HCT116 (cell line): ENCODE data around the gene ANKRD44.

Source experiments
- CTCF ChIP-seq, 3 experiments: fragments of 200-600 bp in 1 of 3; sonication (generic) in 1 of 3; IDR thresholded peaks in 2 of 3; conservative IDR thresholded peaks in 1 of 3; 2 replicates each; pipeline ENCODE4 v1.5.1; 2012 to 2017; ENCODE audit warnings: low read depth in 2 of 3, low read length in 2 of 3, antibody characterized with exemption in 1 of 3, borderline replicate concordance in 1 of 3, control low read depth in 1 of 3, mild to moderate bottlenecking in 1 of 3, mixed read lengths in 1 of 3, mixed run types in 1 of 3, moderate library complexity in 1 of 3; ENCODE audit not compliant: insufficient read depth in 1 of 3
- EGR1 ChIP-seq: IDR thresholded peaks from 2 replicates; pipeline ENCODE4 v1.6.1; 2012; ENCODE audit warnings: low read depth
- POLR2A ChIP-seq: IDR thresholded peaks from 2 replicates; pipeline ENCODE4 v1.7.0; 2011; ENCODE audit warnings: borderline replicate concordance; ENCODE audit not compliant: insufficient read depth, insufficient read length; ENCODE audit errors: extremely low read depth
- POLR2AphosphoS5 ChIP-seq: IDR thresholded peaks from 2 replicates; pipeline ENCODE4 v1.6.1; 2011; ENCODE audit warnings: mild to moderate bottlenecking, low read depth, low read length, moderate library complexity
- REST ChIP-seq: IDR thresholded peaks from 2 replicates; pipeline ENCODE4 v1.6.1; 2012; ENCODE audit warnings: low read depth
- TCF7L2 ChIP-seq: IDR thresholded peaks from 2 replicates; pipeline ENCODE4 v1.7.0; 2011; ENCODE audit warnings: borderline replicate concordance, inconsistent platforms; ENCODE audit not compliant: insufficient read depth, insufficient read length; ENCODE audit errors: extremely low read depth
- ZNF274 ChIP-seq: fragments of 200-500 bp; sonication (Bioruptor generic); IDR thresholded peaks from 2 replicates; pipeline ENCODE4 v1.6.1; 2014; ENCODE audit warnings: mild to moderate bottlenecking, low read depth, low read length, inconsistent platforms

DNA sequence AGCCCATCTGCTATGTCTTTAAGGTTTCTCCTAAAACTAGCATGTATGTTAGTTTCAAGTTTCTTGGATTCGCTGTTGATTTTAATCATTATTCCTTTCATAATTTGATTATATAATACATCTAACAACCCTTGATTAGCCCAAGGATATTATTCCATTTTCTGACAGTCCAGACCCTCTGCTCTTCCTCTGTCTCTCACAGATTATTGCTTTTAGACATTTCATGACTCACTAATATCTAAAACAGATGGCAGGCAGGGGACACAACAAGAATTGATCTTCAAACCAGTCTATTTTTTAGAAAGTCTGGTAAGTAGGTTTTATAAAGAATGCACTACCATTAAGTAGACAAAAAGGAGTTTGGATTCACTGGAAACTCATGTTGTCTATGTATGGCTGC, 162.2 kb downstream of the ANKRD44 start:
- TF ChIP-seq ZNF274: no peak
- TF ChIP-seq CTCF (IDR thresholded peaks at IDR 0.05 in 2 of 3, conservative IDR thresholded peaks at IDR 0.05 in 1 of 3; ENCODE audit: borderline replicate concordance in 1 of 3, insufficient read depth in 1 of 3, low read depth in 2 of 3, low read length in 2 of 3): no peak
- no peak for TF ChIP-seq REST
- TF ChIP-seq TCF7L2: no peak
- TF ChIP-seq POLR2A: no peak
- TF ChIP-seq POLR2AphosphoS5: no peak
- TF ChIP-seq EGR1: no peak
